HL-60/S4 treated with phorbol 12-myristate 13-acetate at 8.2 ng/mL for 4 days and 3 days (cell line): ENCODE results near the gene TMEM42.

ENCODE experiments used
- in situ Hi-C: fragments of 300-500 bp; cut with MboI; formaldehyde crosslinking; loops from 2 replicates; pipeline ENCODE4 v1.15.0; 2022; ENCODE audit warnings: low sequenced_read_pairs

Gene TMEM42

DNA sequence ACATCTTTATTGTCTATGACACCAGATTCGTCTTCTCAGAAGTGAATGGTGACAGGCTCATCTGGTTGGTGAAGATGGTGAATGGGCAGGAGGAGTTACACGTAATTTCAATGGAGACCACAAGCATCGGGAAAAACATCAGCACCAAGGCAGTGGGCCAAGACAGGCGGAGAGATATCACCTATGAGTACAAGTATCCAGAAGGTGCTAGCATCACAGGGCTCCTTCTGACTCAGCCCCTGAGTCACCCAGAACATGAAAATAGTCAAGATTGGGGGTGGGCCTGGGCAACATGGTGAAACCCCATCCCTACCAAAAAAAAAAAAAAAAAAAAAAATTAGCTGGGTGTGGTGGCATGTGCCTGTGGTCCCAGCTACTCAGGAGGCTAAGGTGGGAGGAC lies 45.3 kb downstream of the TMEM42 start:
- in situ Hi-C loops, result no loop called here

DNA sequence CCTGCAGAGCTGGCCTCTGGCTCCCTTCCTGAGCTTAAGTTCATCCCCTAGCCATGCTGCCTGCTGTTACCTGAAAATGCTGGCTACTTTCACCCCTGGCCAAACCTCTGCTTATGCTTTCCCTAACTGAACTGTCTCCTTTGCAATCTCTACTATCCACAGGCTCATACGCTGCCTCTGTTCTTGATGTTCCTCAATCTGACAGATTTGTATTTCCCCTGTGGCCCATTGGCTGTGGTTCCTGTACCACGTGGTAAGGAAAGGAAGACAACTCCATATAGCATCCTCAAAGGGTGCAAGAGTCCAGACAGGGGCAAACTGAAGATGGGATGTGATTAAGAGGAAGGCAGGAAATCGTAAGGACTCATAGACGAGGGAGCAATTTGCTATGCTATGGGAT lies 45.9 kb downstream of the TMEM42 start:
- in situ Hi-C loops, result no loop called here

DNA sequence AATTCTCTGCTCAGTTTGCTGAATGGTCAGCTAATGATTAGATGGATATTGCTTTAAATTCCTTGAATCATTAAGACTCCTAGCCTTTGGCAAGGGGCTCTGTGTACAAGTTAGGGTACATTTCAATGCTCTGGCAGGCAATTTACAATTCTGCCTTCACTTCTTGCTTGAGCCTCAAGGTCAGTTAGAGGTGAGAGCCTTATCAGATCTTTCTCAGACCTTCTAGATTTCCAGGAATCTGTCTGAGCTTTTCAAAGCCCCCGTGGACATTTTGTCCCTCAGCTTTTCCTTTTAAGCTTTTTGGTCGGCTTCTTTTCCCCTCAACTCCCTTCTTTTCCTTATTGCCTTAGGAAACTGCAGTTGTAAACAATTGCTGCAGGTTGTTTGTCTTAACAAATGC lies 47.4 kb downstream of the TMEM42 start:
- in situ Hi-C loops, result no loop called here

DNA sequence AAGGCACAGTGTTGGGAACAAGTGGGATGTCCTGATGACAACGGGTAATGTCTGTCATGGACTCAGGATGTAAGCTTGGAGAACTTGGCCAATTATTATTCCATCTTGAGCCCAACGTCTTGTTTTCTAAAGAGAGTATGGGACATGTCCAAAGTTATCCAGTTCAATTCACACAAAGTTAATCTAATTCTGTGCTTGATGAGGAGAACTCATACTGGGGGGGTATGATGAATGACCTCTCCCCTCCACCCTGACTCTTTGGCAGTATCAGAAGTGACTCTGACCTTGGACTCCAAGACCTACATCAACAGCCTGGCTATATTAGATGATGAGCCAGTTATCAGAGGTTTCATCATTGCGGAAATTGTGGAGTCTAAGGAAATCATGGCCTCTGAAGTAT lies 49.0 kb downstream of the TMEM42 start:
- in situ Hi-C loops, result no loop called here

DNA sequence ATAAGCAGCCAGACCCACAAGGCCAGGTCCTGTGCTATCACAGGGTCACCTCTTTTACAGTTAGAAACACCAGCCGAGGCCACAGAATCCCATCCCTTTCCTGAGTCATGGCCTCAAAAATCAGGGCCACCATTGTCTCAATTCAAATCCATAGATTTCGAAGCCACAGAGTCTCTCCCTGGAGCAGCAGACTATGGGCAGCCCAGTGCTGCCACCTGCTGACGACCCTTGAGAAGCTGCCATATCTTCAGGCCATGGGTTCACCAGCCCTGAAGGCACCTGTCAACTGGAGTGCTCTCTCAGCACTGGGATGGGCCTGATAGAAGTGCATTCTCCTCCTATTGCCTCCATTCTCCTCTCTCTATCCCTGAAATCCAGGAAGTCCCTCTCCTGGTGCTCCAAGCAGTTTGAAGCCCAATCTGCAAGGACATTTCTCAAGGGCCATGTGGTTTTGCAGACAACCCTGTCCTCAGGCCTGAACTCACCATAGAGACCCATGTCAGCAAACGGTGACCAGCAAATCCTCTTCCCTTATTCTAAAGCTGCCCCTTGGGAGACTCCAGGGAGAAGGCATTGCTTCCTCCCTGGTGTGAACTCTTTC lies 52.3 kb downstream of the TMEM42 start:
- in situ Hi-C loops, result no loop called here

DNA sequence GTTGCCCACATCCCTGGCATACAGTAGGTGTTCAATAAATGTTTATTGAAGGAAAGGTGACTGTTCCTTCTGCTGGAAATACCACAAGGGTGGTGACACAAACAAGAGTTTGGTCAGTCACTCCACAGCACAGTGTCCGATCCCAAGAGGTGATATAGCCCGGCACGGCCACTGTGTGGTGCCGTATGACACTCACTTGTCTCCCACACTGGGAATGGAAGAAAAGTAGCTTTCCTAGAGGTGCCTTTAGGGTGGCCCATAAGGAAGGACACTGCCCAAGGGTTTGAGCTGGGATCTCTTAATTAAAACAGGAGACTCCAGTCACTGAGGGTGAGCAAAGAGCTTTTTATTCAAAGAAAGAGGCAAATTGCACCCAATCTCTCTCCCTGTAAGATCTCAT lies 53.2 kb downstream of the TMEM42 start:
- in situ Hi-C loops, result no loop called here
